ENCODE results near the gene SGPP2. TPM values are rescaled to one million over a fixed set of nuclear protein-coding genes. Genes with fewer than 3 reads are reported as not detected.

SGPP2 gene
- total and polyA plus RNA-seq, 2 experiments from 2014 or later = 0.08 TPM; not detected in 1

DNA sequence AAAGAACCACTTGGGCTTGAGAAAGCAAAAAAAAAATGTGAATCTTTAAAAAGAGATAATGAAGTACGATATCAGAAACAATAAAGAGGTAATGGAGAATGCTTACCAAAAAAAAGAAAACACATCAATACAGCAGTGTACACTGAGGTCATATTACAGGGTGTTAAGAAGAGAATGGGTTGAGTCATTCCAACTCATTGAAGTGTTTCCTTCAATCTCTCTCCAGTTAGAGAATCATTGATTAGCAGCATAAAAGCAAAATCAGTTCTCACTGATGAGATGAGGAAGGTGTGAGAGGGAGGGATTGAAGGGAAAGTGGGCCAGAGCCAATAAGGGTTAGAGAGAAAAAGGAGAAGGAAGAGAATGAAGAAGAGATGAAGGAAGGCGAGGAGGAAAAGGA, 43.9 kb upstream of the SGPP2 start (continued):
- TF ChIP-seq, protein P1, sequence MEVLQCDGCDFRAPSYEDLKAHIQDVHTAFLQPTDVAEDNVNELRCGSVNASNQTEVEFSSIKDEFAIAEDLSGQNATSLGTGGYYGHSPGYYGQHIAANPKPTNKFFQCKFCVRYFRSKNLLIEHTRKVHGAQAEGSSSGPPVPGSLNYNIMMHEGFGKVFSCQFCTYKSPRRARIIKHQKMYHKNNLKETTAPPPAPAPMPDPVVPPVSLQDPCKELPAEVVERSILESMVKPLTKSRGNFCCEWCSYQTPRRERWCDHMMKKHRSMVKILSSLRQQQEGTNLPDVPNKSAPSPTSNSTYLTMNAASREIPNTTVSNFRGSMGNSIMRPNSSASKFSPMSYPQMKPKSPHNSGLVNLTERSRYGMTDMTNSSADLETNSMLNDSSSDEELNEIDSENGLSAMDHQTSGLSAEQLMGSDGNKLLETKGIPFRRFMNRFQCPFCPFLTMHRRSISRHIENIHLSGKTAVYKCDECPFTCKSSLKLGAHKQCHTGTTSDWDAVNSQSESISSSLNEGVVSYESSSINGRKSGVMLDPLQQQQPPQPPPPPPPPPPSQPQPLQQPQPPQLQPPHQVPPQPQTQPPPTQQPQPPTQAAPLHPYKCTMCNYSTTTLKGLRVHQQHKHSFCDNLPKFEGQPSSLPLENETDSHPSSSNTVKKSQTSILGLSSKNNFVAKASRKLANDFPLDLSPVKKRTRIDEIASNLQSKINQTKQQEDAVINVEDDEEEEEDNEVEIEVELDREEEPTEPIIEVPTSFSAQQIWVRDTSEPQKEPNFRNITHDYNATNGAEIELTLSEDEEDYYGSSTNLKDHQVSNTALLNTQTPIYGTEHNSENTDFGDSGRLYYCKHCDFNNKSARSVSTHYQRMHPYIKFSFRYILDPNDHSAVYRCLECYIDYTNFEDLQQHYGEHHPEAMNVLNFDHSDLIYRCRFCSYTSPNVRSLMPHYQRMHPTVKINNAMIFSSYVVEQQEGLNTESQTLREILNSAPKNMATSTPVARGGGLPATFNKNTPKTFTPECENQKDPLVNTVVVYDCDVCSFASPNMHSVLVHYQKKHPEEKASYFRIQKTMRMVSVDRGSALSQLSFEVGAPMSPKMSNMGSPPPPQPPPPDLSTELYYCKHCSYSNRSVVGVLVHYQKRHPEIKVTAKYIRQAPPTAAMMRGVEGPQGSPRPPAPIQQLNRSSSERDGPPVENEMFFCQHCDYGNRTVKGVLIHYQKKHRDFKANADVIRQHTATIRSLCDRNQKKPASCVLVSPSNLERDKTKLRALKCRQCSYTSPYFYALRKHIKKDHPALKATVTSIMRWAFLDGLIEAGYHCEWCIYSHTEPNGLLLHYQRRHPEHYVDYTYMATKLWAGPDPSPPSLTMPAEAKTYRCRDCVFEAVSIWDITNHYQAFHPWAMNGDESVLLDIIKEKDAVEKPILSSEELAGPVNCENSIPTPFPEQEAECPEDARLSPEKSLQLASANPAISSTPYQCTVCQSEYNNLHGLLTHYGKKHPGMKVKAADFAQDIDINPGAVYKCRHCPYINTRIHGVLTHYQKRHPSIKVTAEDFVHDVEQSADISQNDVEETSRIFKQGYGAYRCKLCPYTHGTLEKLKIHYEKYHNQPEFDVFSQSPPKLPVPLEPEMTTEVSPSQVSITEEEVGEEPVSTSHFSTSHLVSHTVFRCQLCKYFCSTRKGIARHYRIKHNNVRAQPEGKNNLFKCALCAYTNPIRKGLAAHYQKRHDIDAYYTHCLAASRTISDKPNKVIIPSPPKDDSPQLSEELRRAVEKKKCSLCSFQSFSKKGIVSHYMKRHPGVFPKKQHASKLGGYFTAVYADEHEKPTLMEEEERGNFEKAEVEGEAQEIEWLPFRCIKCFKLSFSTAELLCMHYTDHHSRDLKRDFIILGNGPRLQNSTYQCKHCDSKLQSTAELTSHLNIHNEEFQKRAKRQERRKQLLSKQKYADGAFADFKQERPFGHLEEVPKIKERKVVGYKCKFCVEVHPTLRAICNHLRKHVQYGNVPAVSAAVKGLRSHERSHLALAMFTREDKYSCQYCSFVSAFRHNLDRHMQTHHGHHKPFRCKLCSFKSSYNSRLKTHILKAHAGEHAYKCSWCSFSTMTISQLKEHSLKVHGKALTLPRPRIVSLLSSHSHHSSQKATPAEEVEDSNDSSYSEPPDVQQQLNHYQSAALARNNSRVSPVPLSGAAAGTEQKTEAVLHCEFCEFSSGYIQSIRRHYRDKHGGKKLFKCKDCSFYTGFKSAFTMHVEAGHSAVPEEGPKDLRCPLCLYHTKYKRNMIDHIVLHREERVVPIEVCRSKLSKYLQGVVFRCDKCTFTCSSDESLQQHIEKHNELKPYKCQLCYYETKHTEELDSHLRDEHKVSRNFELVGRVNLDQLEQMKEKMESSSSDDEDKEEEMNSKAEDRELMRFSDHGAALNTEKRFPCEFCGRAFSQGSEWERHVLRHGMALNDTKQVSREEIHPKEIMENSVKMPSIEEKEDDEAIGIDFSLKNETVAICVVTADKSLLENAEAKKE (CRISPR knock-in tag; IDR thresholded peaks at IDR 0.05) = no peak
- TF ChIP-seq, protein P2, sequence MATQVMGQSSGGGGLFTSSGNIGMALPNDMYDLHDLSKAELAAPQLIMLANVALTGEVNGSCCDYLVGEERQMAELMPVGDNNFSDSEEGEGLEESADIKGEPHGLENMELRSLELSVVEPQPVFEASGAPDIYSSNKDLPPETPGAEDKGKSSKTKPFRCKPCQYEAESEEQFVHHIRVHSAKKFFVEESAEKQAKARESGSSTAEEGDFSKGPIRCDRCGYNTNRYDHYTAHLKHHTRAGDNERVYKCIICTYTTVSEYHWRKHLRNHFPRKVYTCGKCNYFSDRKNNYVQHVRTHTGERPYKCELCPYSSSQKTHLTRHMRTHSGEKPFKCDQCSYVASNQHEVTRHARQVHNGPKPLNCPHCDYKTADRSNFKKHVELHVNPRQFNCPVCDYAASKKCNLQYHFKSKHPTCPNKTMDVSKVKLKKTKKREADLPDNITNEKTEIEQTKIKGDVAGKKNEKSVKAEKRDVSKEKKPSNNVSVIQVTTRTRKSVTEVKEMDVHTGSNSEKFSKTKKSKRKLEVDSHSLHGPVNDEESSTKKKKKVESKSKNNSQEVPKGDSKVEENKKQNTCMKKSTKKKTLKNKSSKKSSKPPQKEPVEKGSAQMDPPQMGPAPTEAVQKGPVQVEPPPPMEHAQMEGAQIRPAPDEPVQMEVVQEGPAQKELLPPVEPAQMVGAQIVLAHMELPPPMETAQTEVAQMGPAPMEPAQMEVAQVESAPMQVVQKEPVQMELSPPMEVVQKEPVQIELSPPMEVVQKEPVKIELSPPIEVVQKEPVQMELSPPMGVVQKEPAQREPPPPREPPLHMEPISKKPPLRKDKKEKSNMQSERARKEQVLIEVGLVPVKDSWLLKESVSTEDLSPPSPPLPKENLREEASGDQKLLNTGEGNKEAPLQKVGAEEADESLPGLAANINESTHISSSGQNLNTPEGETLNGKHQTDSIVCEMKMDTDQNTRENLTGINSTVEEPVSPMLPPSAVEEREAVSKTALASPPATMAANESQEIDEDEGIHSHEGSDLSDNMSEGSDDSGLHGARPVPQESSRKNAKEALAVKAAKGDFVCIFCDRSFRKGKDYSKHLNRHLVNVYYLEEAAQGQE (IDR thresholded peaks at IDR 0.05; ENCODE audit: unreplicated experiment) = no peak

DNA sequence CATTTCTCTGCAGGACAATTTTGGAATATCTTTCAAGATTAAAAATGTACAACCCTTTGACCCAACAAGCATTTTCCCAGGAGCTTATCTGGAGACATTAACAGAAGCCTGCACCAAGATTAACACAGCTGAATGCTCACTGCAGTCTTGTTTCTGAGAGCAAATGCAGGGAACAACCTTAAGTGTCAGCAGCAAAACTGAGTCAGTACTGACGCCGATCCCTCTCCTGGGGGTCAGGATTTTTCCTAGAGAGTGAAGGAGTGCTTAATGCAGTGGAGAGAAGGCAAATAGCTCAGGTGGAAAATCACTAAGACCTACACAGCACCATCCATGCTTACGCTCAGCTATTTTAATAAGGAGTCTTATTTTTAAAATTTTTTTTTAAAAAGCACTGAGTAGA, 42.8 kb upstream of the SGPP2 start:
- no peak overlapping the region for H3K4me3 ChIP-seq
- ATAC-seq = no peak
- peaks cover 5% of the 10 kb centered on the region; the same call in 2 of the 3 replicates for H3K4me1 Mint-ChIP-seq
- H3K9me3 Mint-ChIP-seq = no peaks in the 10 kb centered on the region; the same call in 2 of the 3 replicates
- no peaks in the 10 kb centered on the region for H4K20me1 ChIP-seq (replicated peaks; ENCODE audit: insufficient read depth)
- H2AFZ ChIP-seq = no peak overlapping the region
- H3K4me2 ChIP-seq = no peak overlapping the region
- no peaks in the 10 kb centered on the region for H3K27me3 ChIP-seq (ENCODE audit: insufficient read depth)
- no peak overlapping the region for H3K4me3 Mint-ChIP-seq
- H3K4me1 ChIP-seq (ENCODE audit: insufficient read depth) = no peaks in the 10 kb centered on the region
- H3K79me2 ChIP-seq (replicated peaks; ENCODE audit: insufficient read depth) = no peaks in the 10 kb centered on the region
- peaks cover 5% of the 10 kb centered on the region for H3K27me3 Mint-ChIP-seq (ENCODE audit: insufficient read depth, low read depth, poor library complexity)
- no peak overlapping the region for H3K27ac Mint-ChIP-seq
- peaks cover 9% of the 10 kb centered on the region for H3K9me2 ChIP-seq (ENCODE audit: insufficient read depth)
- H3F3A ChIP-seq (replicated peaks; ENCODE audit: low read depth) = no peaks in the 10 kb centered on the region
- H3K36me3 ChIP-seq (ENCODE audit: insufficient read depth) = no peaks in the 10 kb centered on the region; the same call in 1 of the 2 replicates
- no peak for DNase-seq (ENCODE audit: low spot score)
- H3K36me3 Mint-ChIP-seq (ENCODE audit: low read depth) = no peaks in the 10 kb centered on the region
- no peak overlapping the region for H3K27ac ChIP-seq (ENCODE audit: low read depth)
- TF ChIP-seq EZH2 (IDR thresholded peaks at IDR 0.05; ENCODE audit: low read depth, unreplicated experiment) (no peak), ZNF331 (CRISPR knock-in tag; IDR thresholded peaks at IDR 0.05; ENCODE audit: low read depth) (no peak), POLR2AphosphoS5 (IDR thresholded peaks at IDR 0.05; ENCODE audit: low read depth) (no peak), NANOG (IDR thresholded peaks at IDR 0.05; ENCODE audit: borderline replicate concordance) (no peak), STAT1 (IDR thresholded peaks at IDR 0.05; ENCODE audit: unreplicated experiment) (no peak)
- TF ChIP-seq, protein P3, sequence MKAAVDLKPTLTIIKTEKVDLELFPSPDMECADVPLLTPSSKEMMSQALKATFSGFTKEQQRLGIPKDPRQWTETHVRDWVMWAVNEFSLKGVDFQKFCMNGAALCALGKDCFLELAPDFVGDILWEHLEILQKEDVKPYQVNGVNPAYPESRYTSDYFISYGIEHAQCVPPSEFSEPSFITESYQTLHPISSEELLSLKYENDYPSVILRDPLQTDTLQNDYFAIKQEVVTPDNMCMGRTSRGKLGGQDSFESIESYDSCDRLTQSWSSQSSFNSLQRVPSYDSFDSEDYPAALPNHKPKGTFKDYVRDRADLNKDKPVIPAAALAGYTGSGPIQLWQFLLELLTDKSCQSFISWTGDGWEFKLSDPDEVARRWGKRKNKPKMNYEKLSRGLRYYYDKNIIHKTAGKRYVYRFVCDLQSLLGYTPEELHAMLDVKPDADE (IDR thresholded peaks at IDR 0.05) = no peak
- TF ChIP-seq, protein P2 (IDR thresholded peaks at IDR 0.05; ENCODE audit: unreplicated experiment) = no peak
